Lung (tissue), 12 donors: ENCODE measurements around the gene ABHD17C. TPM values are rescaled to one million over a fixed set of nuclear protein-coding genes. Genes with fewer than 3 reads are reported as not detected.

Experiments used
- ATAC-seq: fragments of 200-7000 bp; cut with Tn5 transposase; one replicate; pipeline ENCODE4 v1.9.1; 2020; ENCODE audit warnings: moderate number of reproducible peaks; ENCODE audit not compliant: insufficient read depth, low FRiP score
- DNase-seq, 3 donors: peaks; one replicate each; pipeline ENCODE4 v3.0.0-alpha.2; 2013 to 2017
- H3K27ac ChIP-seq, 2 donors: one replicate each; pipeline ENCODE4 v1.5.1; 2013; ENCODE audit warnings: mild to moderate bottlenecking in 2 of 2, moderate library complexity in 2 of 2, control low read depth in 1 of 2, inconsistent platforms in 1 of 2, low read depth in 1 of 2, low read length in 1 of 2
- H3K27me3 ChIP-seq, 3 donors: one replicate each; pipeline ENCODE4 v1.5.1; 2013; ENCODE audit warnings: low read length in 2 of 3; ENCODE audit not compliant: control insufficient read depth in 3 of 3, insufficient read depth in 3 of 3
- H3K36me3 ChIP-seq, 4 donors: one replicate each; pipeline ENCODE4 v1.5.1; 2013; ENCODE audit warnings: low read length in 4 of 4, mild to moderate bottlenecking in 1 of 4, moderate library complexity in 1 of 4; ENCODE audit not compliant: control insufficient read depth in 4 of 4, insufficient read depth in 4 of 4
- H3K4me1 ChIP-seq, 5 donors: one replicate each; pipeline ENCODE4 v1.5.1; 2013; ENCODE audit warnings: low read length in 5 of 5, mild to moderate bottlenecking in 2 of 5, moderate library complexity in 1 of 5; ENCODE audit not compliant: control insufficient read depth in 5 of 5, insufficient read depth in 5 of 5
- H3K4me3 ChIP-seq: one replicate; pipeline ENCODE4 v1.5.1; 2013; ENCODE audit warnings: mild to moderate bottlenecking, control low read depth, moderate library complexity
- H3K9ac ChIP-seq, 2 donors: one replicate each; pipeline ENCODE4 v1.5.1; 2013; ENCODE audit warnings: low read length in 2 of 2, control low read depth in 1 of 2; ENCODE audit not compliant: insufficient read depth in 1 of 2
- H3K9me3 ChIP-seq, 4 donors: one replicate each; pipeline ENCODE4 v1.5.1; 2013; ENCODE audit warnings: low read length in 3 of 4, mild to moderate bottlenecking in 1 of 4, moderate library complexity in 1 of 4; ENCODE audit not compliant: control insufficient read depth in 4 of 4, insufficient read depth in 3 of 4
- CTCF ChIP-seq: IDR thresholded peaks from 2 replicates; pipeline ENCODE4 v1.5.1; 2012; ENCODE audit warnings: mild to moderate bottlenecking; ENCODE audit errors: control extremely low read depth, extremely low read depth
- WGBS, 2 donors: extraction: QIAGEN DNeasy Blood & Tissue Kit; methylation state at CpG; one replicate each; pipeline ENCODE4 v1.1.7; 2013; 5-methylcytosine and 5-hydroxymethylcytosine counted together
- polyA plus RNA-seq, 2 donors: library from polyadenylated mRNA; stranded (reverse); fragments of 200-250 nt; gene quantifications; one replicate each; pipeline ENCODE4 v1.2.1, GENCODE V29; 2013
- total RNA-seq, 2 donors: library from RNA; depleted of rRNA in 1 of 2; stranded (reverse); fragments of >200 nt in 1 of 2; gene quantifications; one replicate each; pipeline ENCODE4 v1.2.1, GENCODE V29; 2014 to 2021
- donor health status: control.
- donor health status: control.
- donor health status: Bipolar disorder and iron deficiency.
- donor health status: healthy.
- donor health status: DM: yes; HTN: yes; CAD: no.

The ABHD17C gene
- total and polyA plus RNA-seq, 4 donors, result 15.2 to 23.7 (median 22.0) TPM

- DNase-seq (no peak), ATAC-seq (no peak)
- Histone ChIP-seq H3K27ac (no peak overlapping the region), H3K4me1 (no peaks in the 10 kb centered on the region), H3K27me3 (no peaks in the 10 kb centered on the region), H3K36me3 (no peaks in the 10 kb centered on the region), H3K9ac (no peak overlapping the region), H3K9me3 (peaks cover 0 to 5% (median 0%) of the 10 kb centered on the region in 4 donors), H3K4me3 (no peak overlapping the region)
- TF ChIP-seq CTCF, result no peak
- 76 to 86% methylated on average over 3 of the region's 3 CpGs for WGBS, 2 donors
These were observed 26.4 kb upstream of the ABHD17C start for GRCh38 chr15:80668546-80669236.

- no peak for TF ChIP-seq CTCF
- WGBS, 2 donors, result 77 to 79% methylated on average over 2 of the region's 2 CpGs
- Histone ChIP-seq H3K36me3 (no peaks in the 10 kb centered on the region), H3K9me3 (peaks cover 0 to 5% (median 0%) of the 10 kb centered on the region in 4 donors), H3K27ac (no peak overlapping the region), H3K9ac (no peak overlapping the region), H3K4me3 (no peak overlapping the region), H3K27me3 (no peaks in the 10 kb centered on the region), H3K4me1 (peaks cover 0 to 2% (median 0%) of the 10 kb centered on the region in 5 donors)
- ATAC-seq (no peak), DNase-seq (no peak)
These were observed 25.3 kb upstream of the ABHD17C start for GRCh38 chr15:80669663-80670273.

GRCh38 chr15:80673561-80674244 lies 21.4 kb upstream of the ABHD17C start:
- WGBS, 2 donors, result 78 to 81% methylated on average over 6 of the region's 6 CpGs
- DNase-seq (no peak), ATAC-seq (no peak)
- no peaks in the 10 kb centered on the region for H3K36me3 ChIP-seq
- no peak for TF ChIP-seq CTCF
- H3K27ac ChIP-seq, result no peak overlapping the region
- peaks cover 0 to 2% (median 0%) of the 10 kb centered on the region in 5 donors for H3K4me1 ChIP-seq
- H3K4me3 ChIP-seq, result no peak overlapping the region
- no peak overlapping the region for H3K9ac ChIP-seq
- peaks cover 0 to 5% (median 0%) of the 10 kb centered on the region in 4 donors for H3K9me3 ChIP-seq
- H3K27me3 ChIP-seq, result no peaks in the 10 kb centered on the region
